Fibroblast of villous mesenchyme (primary cell): ENCODE results near the gene KRT78. TPM values are rescaled to one million over a fixed set of nuclear protein-coding genes. Genes with fewer than 3 reads are reported as not detected.

ENCODE experiments used
- DNase-seq: peaks from one replicate; pipeline ENCODE4 v3.0.0-alpha.2; 2010; ENCODE audit warnings: low read depth
- H3K4me3 ChIP-seq: 2 replicates; pipeline ENCODE4 v1.5.1; 2011; ENCODE audit warnings: low read depth, mild to moderate bottlenecking, low read length
- CTCF ChIP-seq: IDR thresholded peaks from 2 replicates; pipeline ENCODE4 v1.5.1; 2012; ENCODE audit warnings: low read depth, mild to moderate bottlenecking, low read length; ENCODE audit not compliant: insufficient read depth
- total RNA-seq: library from RNA; depleted of rRNA; stranded (reverse); fragments of >200 nt; gene quantifications from 2 replicates; pipeline ENCODE4 v1.2.3, GENCODE V29; 2012

The KRT78 gene
- total RNA-seq, 1 donor = not detected

DNA sequence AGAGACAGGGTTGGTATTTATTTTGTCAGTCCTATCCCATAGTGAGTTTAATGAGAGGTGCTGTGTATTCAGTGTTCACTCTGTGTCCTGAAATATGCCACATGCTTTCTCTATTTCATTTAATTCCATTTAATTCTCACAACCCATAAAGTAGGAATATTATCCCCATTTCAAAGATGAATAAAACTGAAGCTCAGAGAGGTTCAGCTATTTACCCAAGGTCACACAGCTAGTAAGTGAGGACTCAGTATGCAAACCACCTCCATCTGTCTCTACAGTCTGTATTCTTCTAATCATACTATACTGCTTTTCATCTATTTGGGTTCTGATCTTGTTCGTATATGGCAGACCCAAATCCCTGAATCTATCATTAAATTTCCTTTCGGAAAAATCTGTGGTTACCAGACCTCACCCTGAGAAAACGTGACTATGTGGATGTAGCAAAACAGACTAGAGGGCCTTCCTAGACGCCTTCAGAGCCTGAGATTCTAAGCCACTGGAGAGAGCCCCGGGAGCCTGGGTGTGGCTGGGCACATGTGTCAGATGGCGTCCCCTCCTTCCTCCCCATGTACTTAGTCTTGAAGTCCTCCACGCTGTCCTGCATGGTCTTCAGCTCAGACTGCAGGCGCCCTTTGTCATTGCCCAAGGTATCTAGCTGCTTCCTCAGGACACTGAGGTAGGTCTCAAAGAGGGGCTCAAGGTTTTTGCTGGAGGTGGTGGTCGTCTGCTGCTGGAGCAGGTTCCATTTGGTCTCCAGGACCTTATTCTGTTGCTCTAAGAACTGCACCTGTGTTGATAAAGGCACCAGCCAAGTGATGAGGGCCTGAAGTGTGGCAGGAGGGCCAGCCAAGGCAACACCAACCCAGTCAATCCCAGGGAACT lies 37.4 kb downstream of the KRT78 start:
- H3K4me3 ChIP-seq = no peak overlapping the region
- no peak for DNase-seq
- TF ChIP-seq CTCF = no peak

- DNase-seq = no peak
- no peak overlapping the region for H3K4me3 ChIP-seq
- TF ChIP-seq CTCF = no peak
Measured at GRCh38 chr12:52810554-52810953, 38.2 kb downstream of the KRT78 start.

DNA sequence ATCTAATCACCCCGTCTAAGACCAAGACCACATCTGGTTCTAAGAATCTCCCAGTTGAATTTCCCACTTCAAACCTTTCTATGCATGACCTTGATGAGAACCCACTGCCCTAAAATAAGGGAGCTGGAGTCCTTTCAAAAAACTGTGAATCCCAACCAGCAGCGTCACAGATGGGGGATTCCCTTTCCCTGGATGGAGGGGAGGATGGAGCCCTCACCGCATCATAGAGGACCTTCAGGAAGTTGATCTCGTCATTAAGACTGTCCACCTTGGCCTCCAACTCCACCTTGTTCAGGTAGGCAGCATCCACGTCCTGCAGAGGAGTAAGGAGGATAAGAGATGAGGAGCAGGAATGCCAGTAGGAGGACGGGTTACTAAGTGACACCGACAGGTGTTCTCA lies 39.6 kb downstream of the KRT78 start:
- H3K4me3 ChIP-seq = no peak overlapping the region
- no peak for TF ChIP-seq CTCF
- DNase-seq = no peak

DNA sequence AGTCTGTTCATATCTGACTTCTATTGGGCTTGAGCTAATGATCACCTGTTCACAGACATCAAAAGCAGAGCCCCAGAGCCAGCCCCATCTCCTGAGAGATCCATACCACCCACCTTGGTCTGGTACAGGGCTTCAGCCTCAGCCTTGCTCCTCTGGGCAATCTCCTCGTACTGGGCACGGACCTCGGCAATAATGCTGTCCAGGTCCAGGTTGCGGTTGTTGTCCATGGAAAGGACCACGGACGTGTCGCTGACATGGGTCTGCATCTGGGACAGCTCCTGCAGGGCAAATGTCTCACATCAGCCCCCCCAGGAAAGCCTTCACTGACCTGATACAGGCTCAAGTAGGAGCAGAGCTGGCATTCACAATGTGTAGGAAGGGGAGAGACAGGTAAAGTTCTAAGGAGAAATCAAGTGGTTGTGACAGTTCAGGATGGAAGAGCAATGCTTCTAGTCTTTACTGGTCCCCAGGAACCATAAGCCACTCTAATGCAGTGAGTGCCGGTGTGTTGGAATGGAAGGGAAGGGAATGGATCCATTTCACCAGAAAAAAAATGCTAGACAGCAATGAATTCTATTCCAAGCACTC lies 40.1 kb downstream of the KRT78 start:
- DNase-seq = no peak
- no peak for TF ChIP-seq CTCF
- no peak overlapping the region for H3K4me3 ChIP-seq

DNA sequence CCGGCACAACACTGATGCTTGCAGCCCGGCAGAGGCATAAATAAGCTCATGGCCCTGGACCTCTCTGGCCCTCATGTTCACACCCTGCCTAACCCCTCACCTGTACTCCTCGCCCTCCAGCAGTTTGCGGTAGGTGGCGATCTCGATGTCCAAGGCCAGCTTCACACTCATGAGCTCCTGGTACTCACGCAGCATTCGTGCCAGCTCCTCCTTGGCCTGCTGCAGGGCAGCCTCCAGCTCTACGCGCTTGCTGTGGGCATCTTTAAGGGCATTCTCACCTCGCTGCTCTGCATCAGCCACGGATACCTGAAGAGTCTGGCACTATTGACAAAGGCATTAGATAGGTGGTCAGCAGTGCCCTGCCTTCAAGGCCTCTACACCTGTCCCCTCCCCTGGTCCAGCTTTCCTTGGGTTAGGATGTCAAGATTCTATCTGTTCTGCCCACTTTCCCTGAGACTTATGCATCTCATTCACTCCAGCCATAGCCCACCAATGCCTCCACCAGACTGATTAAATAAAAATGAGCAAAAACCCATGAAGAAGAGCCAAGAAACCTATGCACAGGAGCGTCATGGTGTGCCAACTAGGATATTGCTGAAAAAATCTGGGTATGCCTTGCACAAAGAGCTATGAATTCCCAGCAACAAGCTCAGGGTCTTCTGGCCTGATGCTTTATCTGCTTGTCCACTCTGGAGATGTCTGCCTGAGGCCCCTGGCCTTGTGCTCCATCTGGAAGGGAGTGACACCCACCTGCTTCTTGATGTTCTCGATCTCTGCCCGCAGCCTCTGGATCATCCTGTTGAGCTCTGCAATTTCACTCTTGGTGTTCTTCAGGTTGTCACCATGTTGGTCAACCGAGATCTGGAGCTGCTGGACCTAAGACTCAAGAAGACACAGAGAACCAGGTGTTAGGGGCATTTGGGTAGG lies 41.0 kb downstream of the KRT78 start:
- no peak for DNase-seq
- H3K4me3 ChIP-seq = no peak overlapping the region
- TF ChIP-seq CTCF = no peak

GRCh38 chr12:52806821-52807543 lies 41.8 kb downstream of the KRT78 start:
- TF ChIP-seq CTCF = no peak
- no peak overlapping the region for H3K4me3 ChIP-seq
- no peak for DNase-seq
